ENCODE results near the gene HP1BP3.
"Not testable (repeated sequence)": the region's sequence is repeated elsewhere in the genome, so short reads cannot be mapped to it uniquely, and the experiment has no call there.

The HP1BP3 gene

DNA sequence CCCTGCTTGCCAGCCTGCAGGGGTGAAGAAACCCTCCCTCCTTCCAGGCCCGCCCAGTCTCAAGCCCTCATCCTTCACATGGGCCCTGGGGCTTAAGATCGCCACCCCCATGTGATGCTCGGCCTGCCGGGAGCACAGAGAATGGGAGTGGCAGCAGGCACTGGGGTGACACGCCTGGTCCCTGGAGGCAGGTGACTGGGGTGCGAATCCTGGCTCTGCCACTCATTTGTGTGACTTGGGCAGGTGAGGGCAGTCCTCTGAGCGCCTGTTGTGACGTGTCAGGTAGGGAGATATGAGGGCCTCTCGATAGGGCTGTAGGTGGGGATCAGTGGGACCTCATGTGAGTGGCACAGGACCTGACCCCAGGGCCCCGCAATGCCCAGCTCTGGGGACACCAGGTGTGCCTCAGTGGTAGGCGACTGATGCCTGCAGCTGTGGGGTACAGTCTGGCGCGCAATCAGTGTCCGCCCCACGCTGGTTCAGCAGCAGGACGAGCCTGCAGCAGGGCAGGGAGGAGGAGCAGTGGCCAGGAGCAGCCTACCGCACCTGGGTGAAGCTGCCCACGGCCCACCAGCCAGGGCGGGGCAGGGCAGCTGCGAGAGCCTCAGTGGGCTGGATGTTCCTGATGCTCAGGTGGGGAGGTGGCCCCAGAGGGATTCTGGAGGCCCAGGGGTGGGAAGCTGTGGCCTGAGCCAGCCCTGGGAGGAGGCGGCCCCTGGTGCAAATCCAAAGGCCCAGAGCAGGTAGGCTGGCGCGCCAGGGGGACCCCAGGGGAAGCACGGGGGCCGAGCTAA lies 60.8 kb downstream of the HP1BP3 start:
- no peak for DNase-seq

DNA sequence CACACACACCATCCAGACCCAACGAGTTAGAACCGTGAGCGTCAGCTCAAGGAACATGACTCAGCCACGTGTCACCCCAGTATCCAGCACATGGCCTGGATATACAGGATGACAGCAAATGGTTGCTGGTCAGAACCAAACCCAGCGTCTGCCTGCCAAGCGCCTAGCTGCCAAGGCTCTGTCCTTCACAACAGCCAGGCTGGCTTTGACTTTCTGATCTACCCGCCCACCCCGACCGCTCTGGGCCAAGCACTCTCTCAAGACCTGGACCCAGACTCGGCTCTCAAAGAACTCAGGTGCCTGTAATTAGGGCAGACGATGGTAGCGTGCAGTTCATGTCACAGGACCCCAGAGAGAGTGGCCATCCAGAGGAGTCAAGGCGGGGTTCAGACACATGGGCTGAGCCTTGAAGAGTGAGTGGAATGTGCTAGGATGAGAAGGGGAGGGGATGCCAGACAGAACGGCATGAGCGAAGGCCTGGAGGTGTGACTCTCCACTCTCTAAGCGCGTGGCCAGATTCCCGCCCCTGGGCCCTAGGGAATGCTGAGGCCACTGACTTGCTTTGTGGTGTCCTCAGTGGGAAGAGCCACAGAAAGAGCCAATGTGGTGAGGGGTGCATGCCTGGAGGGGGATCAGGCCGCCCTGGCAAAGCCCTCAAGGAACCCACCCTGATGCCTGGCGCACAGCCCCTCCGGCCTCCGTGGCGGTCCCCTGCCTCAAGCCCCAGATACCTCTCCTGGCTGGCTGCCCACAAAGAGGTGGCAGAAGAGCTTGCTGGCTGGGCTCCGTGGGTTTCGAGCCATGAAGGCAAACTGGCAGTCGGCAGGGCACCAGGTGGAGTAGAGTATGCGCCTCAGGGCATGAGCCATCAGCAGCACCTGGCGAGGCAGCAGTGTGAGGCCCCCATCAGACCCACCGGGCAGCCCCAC lies 61.7 kb downstream of the HP1BP3 start:
- no peak for DNase-seq

DNA sequence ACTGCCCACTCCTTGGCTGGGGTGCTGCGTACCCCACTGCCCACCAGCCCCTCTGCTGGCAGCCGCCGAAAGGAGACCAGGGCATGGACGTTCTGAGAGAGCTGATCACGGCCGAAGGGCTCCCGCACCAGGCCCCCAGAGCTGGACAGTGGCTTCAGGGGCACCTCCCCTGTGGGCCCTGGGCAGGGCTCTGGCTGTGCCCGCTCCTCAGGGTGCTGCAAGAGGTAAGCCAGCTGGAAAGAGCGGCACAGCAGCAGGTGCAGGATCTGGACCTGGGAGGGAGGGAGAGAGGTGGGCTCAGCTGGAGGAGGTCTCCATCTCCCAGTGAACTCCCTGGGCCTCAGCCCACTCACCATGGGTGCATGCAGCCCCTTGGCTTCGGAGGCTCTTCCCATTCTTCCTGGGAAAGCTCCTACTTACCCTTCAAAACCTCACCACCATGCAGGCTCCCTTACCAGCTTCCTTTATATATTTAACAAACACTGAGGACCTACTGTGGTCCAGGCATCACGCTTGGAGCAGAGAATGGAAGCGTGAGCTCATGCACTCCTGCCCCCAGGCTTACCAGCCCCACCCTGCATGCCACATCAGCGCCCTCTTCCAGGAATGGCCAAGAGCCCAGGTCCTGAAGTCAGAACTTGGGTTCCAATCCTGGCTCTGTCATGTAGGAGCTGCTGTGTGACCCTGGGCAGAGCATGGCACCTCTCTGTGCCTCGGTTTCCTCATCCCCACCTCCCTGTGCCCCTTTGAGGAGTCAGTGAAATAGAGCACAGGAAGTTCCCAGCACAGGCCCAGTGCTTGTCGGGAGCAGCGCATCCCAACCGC lies 62.5 kb downstream of the HP1BP3 start:
- no peak for DNase-seq

DNA sequence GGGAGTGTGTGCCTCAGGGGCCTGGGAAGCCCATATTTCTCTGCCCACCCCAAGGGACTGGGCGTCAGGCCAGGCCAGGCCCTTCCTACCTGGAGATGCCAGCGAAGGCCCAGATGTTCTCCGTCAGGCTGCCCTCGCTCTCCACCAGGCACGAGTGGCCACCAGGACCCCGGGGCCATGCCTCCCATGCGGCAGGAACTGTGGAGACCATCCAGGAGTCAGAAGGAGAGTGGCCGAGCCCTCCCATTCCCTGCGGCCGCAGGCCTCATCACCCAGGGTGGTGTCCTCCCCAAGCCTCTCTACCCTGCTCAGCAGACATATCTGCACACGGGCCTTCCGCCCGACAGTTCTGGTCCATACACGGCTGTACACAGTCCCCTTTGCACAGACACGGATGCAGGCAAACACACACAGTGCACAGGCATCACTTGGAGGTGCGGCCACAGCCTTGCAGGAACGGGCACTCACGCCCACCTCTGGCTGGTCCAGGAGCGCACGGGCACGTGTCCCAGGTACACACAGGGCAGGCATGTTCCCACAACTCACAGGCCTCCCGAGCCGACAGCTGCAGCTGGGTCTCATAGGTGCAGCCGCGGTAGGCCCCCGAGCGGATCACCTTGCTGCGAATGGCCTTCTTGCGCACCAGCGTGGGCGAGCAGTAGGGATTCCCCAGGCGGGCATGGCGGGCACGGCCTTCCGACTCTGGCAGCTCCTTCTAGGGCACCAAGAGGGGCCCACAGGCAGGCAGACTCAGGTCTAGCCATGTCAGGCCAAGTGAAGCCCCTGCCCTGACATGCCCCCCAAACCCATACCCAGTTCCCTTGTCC lies 63.4 kb downstream of the HP1BP3 start:
- no peak for DNase-seq

DNA sequence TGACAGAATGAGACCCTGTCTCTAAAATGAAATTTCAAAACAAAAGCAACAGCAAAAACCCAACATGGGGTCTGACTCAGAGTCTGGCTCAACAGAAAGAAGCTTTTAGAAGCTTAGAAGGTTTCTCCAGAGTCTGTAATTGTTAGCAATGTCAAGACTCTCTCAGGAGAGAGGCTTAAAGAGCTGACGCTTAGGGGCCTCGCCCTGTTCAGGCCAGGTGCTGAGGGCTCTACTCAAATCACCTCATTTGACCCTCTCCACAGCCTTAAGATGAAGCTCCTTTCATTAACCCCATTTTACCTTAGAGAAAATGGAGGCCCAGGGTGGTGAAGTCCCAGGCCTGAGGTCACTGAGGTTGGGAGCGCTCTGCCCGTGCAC lies 64.0 kb downstream of the HP1BP3 start:
- DNase-seq = no peak

DNA sequence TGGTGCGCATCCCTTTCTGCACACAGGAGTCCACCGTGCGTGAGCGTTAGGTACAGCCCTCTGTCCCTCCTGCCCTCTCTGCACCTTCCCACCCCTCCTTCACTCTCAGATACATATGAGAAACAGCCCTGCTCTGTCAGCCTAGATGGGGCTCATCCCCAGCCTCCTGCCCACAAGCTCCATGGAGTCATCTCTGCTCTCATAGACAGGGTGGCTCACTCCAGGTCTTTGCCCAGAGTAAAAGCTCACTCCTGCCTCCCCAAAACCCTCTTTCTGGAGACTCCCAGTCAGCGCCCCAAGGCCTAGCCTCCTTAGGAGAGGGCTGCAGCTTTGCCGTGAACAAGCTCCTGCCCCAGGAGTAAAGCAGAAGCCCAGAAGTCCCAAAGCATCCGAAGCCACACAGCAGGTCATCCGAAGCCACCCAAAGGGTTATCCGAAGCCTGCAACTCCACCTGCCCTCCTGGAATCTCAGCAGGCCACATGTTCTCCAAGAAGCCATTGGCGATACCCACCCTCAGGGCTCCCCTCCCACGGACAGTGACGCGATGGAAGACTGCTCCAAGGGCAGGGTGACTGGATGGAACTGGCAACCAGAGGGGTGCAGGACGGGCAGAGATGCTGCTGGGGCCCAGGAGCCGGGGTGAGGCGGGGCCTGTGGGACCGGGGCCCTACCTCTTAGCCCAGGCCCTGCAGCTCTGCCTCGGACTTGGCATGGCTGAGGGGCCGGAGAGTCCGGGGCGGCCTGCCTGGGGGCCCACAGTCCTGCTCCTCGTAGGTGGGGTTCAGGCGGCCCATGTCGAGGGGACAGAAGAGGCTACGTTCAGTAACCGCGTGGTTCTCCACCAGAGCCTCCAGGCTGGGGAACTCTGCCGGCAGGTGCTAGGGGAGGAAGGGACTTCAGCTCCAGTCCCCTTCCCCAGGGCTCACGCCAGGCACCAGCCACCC lies 65.7 kb downstream of the HP1BP3 start:
- no peak for DNase-seq

DNA sequence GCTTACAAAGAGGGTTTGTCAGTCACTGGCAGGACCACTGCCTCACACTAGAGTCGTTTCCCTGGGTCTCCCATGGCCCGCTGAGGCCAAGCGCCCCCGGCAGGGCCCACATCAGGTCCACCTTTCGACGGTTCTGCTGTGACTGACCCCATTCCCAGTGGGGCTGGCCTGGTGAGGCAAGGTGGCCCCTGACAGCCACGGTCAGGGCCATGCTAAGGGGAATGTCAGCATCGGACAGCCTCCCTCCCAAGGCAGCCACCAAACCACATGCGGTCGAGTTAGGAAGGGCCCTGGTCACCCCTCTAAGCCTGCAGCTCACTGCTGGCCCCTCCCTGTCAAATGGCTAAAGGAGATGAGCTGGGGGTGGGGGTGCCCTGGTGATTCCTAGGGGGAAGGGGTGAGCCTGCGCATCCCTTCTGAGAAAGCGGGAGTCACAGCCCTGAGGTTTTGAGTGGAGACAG lies 66.4 kb downstream of the HP1BP3 start:
- DNase-seq = no peak

DNA sequence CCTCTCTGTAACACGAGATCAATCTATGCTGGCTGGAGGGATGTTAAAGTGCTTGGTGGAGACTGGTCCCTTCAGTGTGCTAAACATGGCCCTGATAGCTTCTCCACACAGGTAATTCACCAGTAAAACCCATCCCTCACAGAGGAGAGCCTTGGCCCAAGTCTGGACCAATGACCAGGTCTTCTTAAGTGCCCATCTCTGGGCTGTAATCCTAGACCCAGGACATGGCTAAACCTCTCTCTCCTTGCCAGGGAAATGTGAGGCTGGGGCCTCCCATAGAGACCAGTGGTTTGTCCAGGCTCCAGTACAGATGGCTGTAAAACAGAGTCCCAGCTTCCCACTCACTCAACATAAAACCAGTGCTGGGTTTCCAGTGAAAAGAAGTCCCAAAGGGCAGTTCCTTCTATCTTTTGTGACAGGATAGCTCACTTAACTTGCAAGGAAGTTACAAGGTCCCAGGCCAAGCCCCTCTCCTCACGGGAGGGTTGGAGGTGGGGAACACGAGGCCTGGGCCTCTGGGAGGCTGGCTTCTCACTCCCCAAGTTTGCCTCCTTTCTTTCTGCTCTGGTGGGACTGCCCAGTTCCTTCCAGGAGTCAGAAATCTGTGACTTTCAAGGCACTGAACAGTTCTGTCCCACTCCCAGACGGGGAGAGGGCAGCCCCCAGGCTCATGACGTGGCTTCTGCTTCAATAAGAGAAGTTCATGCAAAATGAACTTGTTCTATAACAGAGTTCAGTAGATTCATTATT lies 67.1 kb downstream of the HP1BP3 start:
- DNase-seq = no peak

DNA sequence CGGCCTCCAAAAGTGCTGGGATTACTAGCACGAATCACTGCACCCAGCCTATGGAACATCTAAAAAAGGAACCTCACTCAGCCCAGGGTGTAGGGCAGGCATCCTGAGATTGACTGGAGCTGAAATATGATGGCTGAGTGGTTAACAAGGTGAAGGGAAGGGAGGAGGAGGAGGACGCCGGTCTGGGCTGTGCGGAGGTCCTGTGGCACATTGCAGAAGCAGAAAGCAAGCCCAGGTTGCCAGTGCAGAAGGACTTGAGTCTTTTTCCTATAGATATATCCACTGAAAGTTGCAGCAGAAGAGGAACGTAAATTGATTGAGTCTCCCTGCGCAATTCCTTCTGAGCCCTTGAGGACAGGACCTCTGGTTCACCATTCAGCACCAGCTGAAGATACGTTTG lies 67.8 kb downstream of the HP1BP3 start:
- no peak for DNase-seq

DNA sequence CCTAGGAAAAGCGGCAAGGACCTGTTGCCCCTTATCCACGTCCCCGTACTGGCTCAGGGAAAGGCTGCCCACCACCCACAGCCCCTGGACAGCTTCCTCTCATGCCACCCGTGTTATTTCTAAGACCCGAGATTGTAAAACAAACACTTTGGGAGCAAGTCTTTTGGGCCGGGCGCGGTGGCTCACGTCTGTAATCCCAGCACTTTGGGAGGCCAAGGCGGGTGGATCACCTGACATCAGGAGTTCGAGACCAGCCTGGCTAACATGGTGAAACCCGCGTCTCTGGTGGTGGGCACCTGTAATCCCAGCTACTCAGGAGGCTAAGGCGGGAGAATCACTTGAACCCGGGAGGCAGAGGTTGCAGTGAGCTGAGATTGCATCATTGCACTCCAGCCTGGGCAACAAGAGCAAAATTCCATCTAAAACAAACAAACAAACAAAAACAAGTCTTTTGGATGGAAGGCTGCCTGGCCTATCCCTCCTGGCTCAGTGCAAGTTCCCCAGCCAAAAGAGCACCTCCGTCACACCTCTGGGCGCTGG lies 68.7 kb downstream of the HP1BP3 start:
- DNase-seq = not testable (repeated sequence)

DNA sequence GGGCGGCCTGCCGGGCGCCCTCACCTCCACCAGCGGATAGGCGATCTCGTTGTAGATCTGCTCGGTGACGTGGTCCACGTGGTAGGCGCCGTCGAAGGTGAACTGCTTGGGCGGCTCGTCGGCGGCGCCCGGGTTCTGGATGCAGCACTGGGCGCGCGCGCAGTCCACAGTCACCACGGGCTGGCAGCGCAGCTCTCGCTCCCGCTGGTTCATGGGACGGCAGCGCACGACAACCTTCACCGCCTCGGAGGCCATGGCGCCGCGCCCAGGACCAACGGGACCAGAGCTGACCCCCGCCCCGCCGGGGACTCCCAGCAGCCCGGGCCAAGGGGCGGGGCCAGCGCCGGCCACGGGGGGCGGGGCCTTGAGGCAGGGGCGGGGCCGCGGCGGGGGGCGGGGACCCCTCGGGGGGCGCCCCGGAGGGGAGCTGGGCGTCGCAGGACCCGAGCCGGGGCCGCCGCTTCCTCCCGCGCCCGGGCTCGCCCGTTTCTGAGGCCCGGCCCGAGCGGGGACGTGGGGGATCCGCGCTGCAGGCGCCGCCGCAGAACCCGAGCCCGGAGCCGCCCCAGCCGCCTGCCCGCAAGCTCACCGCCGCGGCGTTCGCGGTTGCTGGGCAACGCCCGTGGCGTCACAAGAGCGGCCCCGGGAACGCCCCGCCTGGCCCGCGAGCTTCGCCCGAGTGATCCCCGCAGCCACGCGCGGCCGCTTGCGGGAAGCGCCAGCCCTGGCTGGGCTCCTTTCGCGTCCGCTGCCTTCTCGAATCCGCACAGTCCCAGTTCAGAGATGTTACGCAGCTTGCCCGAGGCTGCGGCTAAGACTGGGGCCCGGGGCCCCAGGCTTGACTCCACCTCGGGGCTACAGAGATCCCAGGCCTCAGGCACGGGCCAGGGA lies 69.4 kb downstream of the HP1BP3 start, which contains the start of gene KIF17:
Gene KIF17, minus strand, starts transcription at position 556 of the 891 bp plus-strand sequence. Its CDS starts 301 bp downstream, at position 255.
- DNase-seq = peak; percentile 76

DNA sequence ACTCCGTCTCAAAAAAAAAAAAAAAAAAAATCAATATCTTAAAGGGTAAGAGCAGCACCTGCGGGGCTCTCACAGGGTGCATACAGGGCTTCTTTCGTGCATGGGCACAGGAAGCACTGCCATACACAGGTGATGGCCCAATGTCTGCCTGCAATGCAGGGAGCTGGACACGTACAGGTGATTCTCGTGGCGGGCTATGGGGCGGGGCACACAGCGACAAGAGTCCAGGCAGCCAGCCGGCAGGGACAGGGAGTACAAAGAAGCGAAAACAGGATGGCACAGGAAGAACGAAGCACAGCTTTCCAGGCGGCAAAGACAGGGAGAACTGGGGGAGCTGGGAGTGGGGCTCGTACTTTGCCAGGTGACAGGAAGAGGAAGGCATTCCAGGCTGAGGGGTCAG lies 70.9 kb downstream of the HP1BP3 start:
- DNase-seq = no peak

DNA sequence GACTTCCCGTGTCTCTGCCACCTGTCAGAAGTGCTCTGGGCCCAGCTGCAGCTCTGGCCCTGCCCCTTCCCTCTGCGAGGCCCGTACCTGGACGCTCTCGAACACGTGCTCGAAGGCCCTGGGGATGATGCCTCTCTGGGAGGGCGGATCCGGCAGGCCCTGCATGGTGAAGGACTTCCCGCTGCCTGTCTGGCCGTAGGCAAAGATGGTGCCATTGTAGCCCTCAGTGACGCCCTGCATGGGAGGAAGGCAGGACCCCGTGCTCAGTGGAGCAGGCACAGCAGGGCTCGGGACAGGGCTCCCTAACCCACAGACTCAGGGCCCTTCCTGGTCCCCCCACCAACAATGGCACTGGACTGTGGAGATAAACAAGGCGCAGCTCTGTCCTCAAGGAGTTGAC lies 71.7 kb downstream of the HP1BP3 start:
- DNase-seq = no peak

DNA sequence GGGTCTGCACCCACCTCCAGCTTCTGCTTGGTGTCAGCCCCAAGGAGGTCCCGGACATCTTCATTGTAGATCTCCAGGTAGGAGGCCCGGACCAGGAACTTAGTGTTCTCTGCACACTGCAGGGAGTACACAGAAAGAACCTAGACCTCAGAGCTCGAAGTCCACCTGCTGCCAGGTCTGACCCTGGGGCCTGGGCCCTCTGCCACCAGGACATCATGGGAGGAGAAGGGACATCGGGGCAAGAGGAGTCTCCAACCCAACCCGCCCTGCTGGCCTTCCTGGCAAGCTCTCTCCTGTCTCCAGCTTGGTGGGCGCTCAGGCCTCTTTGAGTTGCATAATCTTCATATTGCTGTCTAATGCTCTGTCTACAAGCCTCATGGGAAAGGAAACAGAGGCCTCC lies 73.7 kb downstream of the HP1BP3 start:
- DNase-seq = no peak

DNA sequence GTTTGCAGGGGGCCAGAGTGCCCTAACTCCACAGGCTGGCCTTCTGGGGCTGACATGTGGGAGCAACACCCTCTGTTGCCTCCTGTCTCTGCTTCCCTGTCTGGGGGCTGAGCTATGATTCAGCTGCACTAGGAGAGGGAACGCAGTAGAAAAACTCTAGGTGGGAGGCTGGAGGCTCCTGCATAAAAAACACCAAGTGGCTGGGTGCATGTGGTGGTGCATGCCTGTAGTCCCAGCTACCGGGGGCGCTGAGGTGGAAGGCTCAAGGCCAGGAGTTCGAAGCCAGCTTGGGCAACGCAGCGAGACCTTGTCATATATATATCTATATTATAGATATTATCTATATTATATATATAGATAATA lies 74.9 kb downstream of the HP1BP3 start:
- DNase-seq = no peak

DNA sequence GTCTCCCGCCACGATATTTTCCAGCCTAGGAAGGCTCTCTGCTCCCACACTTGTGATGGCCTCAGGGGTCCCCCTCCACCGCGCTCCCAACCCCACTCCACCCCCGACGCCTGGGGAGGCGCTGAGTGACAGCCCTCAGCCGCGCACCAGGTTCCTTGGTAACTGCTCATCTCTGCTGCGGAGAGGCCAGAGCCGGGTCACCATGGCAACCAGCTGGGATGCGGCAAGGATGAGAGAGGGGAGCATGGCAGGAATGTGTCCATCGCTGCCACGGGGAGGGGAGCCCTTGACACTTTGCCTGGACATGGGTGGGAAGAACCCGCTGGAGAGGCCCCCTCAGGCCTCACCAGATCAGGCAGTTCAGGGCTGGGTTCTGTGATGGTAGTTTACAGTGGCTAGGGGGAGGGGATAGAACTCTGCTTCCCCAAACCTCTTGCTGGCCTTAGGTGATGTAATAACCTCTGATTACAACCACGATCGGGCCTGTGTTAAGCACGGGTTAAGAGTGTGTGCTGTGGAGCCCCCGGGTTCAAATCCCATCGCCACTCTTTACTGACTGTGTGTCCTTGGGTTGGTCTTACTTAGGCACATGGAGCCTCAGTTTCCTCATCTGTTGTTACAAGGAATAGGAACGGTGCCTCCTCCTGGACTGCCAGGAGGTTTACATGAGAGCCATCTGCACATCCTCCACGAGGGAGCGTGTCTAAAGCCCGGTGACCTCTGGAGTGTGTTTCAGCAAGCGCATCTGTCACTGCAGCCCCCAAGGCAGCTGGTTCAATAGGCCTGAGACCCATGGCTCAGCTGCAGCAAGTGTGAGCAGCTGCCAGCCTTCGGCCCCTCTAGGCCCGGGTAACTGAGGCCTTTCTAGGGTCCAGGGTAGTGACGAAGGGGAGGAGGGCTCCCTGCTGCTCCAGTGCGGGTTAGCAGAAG lies 75.6 kb downstream of the HP1BP3 start:
- no peak for DNase-seq

DNA sequence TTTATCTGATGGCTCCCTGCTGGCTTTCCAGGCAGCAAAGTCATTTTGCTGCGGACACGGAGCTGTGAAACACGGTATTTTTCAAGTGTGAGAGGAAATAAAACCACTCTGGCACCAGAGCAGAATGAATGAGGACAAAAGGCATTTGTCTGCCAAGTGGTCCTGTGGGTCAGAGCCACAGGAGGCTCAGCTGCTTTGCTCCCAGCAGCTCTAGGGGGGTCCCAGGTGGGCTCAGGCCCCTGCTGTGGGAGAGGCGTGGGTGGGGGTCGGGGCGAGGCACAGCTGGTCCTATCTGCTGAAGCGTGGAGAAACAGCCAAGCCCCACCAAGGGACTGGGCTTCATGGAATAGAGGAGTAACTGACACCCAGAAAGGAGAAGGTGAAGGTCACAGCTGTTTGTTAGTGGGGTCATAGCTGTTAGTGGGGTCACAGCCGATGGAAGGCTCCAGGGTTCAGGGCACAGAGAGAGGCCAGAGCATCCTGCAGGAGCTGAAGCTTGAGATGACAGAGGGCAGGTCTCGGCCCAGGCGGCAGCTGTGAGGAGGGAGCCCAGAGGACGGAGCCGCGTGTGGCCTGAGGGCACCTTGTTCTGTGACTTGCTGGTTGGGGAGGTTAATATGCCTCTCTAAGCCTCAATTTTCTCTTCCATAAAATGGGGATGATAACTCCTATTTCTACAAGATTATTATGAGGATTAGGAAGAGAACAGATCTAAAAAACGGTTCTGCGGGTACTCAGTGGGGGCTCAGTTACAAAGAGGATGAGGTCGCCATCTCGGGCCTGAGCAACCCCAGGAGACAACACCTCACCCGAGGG lies 76.4 kb downstream of the HP1BP3 start:
- DNase-seq = no peak

Measured in 8988T (cell line).